ENCODE data around the gene ZNF865.

GRCh38 chr19:55640577-55641425 lies 35.4 kb downstream of the ZNF865 start, which contains the start of gene ZNF580:
- TF ChIP-seq CTCF (IDR thresholded peaks at IDR 0.05; ENCODE audit: borderline replicate concordance, extremely low read depth, low read length, poor library complexity, severe bottlenecking) (no peak), EZH2 (IDR thresholded peaks at IDR 0.05; ENCODE audit: borderline replicate concordance, low read depth, low read length, severe bottlenecking) (no peak)
